Measurements from ENCODE around the gene NRIP3. TPM values are rescaled to one million over a fixed set of nuclear protein-coding genes. Genes with fewer than 3 reads are reported as not detected.
A peak's percentile ranks its signal among the peaks of the same experiment; 100 is the strongest.

The NRIP3 gene
- total and polyA plus RNA-seq, 9 of the 15 experiments (the other 6 are each of a cell fraction or from before 2014, with no cell fraction given) = 4.4 to 18.7 (median 11.6) TPM

- TF ChIP-seq MGA (IDR thresholded peaks at IDR 0.05) (peak; percentile 98), NUFIP1 (IDR thresholded peaks at IDR 0.05; ENCODE audit: partially characterized antibody) (no peak), ATF1 (CRISPR knock-in tag; IDR thresholded peaks at IDR 0.05) (no peak), ATF1 (tag; IDR thresholded peaks at IDR 0.05) (peak; percentile 95), NFIC (IDR thresholded peaks at IDR 0.05) (peak; percentile 55; the same call in 1 of the 2 replicates), NR3C1 (CRISPR knock-in tag; IDR thresholded peaks at IDR 0.05) (peak; percentile 67; the same call in 1 of the 2 replicates), PML (IDR thresholded peaks at IDR 0.05; ENCODE audit: low read length) (peak; percentile 64; the same call in 1 of the 2 replicates), TEAD4 (IDR thresholded peaks at IDR 0.05; ENCODE audit: low read length) (no peak), TEAD4 (CRISPR knock-in tag; IDR thresholded peaks at IDR 0.05; ENCODE audit: borderline replicate concordance) (0 out of 2 replicates have a peak, but pooled peaks have one; percentile 42), ZNF3 (CRISPR knock-in tag; IDR thresholded peaks at IDR 0.05) (no peak), ZNF24 (IDR thresholded peaks at IDR 0.05) (no peak), FIP1L1 (IDR thresholded peaks at IDR 0.05; ENCODE audit: low read depth, low read length, poor library complexity, severe bottlenecking) (peak; percentile 65), ATF7 (IDR thresholded peaks at IDR 0.05) (peak; percentile 60; the same call in 1 of the 2 replicates), CREBBP (IDR thresholded peaks at IDR 0.05; ENCODE audit: low read depth, low read length) (no peak), ETS1 (conservative IDR thresholded peaks at IDR 0.05; ENCODE audit: control insufficient read depth, low read depth, low read length) (0 out of 2 replicates have a peak, but pooled peaks have one; percentile 38), ZNF75A (CRISPR knock-in tag; IDR thresholded peaks at IDR 0.05) (peak; percentile 41; the same call in 1 of the 2 replicates), RBM22 (IDR thresholded peaks at IDR 0.05; ENCODE audit: low read depth, low read length, poor library complexity, severe bottlenecking) (peak; percentile 63), TAL1 (IDR thresholded peaks at IDR 0.05) (no peak)
Observed at GRCh38 chr11:9003573-9004182, at the start of gene NRIP3 (continued).

Data from K562 (cell line).